Endothelial cell of umbilical vein (primary cell): ENCODE results near the gene TMEM178B. TPM values are rescaled to one million over a fixed set of nuclear protein-coding genes. Genes with fewer than 3 reads are reported as not detected.

Source experiments
- BruUV-seq: library from RNA; stranded (reverse); fragments of 400-500 nt; replicated peaks from 2 replicates; lab custom pipeline; 2021; lab: Mats Ljungman, UMichigan
- CTCF ChIA-PET: fragments of 300-600, 350-600 bp; sonication (Branson Sonifier 250); formaldehyde crosslinking; loops from one replicate; lab custom pipeline; 2021; ENCODE audit warnings: antibody characterized with exemption, inconsistent platforms; lab: Charles Lee
- POLR2A ChIA-PET: fragments of 300-600, 350-600 bp; sonication (Branson Sonifier 250); formaldehyde crosslinking; loops from one replicate; lab custom pipeline; 2021; ENCODE audit warnings: antibody characterized with exemption, inconsistent platforms; lab: Charles Lee
- DNase-seq: peaks from one replicate; pipeline ENCODE4 v3.0.0-alpha.2; 2011; ENCODE audit warnings: low read depth, low spot score
- FAIRE-seq: peaks from 2 replicates; lab custom pipeline; 2011; peaks lifted over from hg19 to GRCh38; lab: Jason Lieb, UNC
- H2AFZ ChIP-seq: 2 replicates; pipeline ENCODE4 v1.6.0; 2012; ENCODE audit warnings: low read depth, low read length, control low read depth, inconsistent platforms
- H3K27ac ChIP-seq: 2 replicates; pipeline ENCODE4 v1.5.1; 2011; ENCODE audit warnings: low read depth, mild to moderate bottlenecking, control low read depth, low read length, moderate library complexity; ENCODE audit not compliant: insufficient read depth
- H3K27me3 ChIP-seq, 2 experiments: 2 replicates each; pipeline versions ENCODE4 v1.6.0 to v1.6.1; 2011; ENCODE audit warnings: low read length in 2 of 2, mixed read lengths in 1 of 2; ENCODE audit not compliant: control insufficient read depth in 2 of 2, insufficient read depth in 2 of 2
- H3K36me3 ChIP-seq, 2 experiments: 2 replicates in 1 of 2; 3 replicates in 1 of 2; pipeline ENCODE4 v1.5.1; 2011; ENCODE audit warnings: low read length in 2 of 2, mild to moderate bottlenecking in 1 of 2, moderate library complexity in 1 of 2; ENCODE audit not compliant: control insufficient read depth in 2 of 2, insufficient read depth in 2 of 2; ENCODE audit errors: extremely low read depth in 1 of 2
- H3K4me1 ChIP-seq: 3 replicates; pipeline ENCODE4 v1.5.1; 2011; ENCODE audit warnings: mild to moderate bottlenecking, low read length; ENCODE audit not compliant: control insufficient read depth, insufficient read depth; ENCODE audit errors: extremely low read depth
- H3K4me2 ChIP-seq: 2 replicates; pipeline ENCODE4 v1.6.1; 2011; ENCODE audit warnings: low read length, control low read depth, mixed read lengths; ENCODE audit not compliant: insufficient read depth
- H3K4me3 ChIP-seq, 3 experiments: fragments of 200-600 bp in 1 of 3; sonication (generic), shearing (Covaris generic) in 1 of 3; replicated peaks in 1 of 3; 2 replicates each; pipeline ENCODE4 v1.5.1; 2011 to 2016; ENCODE audit warnings: control low read depth in 3 of 3, low read length in 3 of 3, mild to moderate bottlenecking in 2 of 3, inconsistent platforms in 1 of 3, low read depth in 1 of 3, moderate library complexity in 1 of 3; ENCODE audit not compliant: insufficient read depth in 1 of 3
- H3K79me2 ChIP-seq: 2 replicates; pipeline ENCODE4 v1.6.0; 2012; ENCODE audit warnings: low read length, inconsistent platforms; ENCODE audit not compliant: control insufficient read depth, insufficient read depth
- H3K9ac ChIP-seq: replicated peaks from 2 replicates; pipeline ENCODE3; 2011; ENCODE audit warnings: low read length, control low read depth; ENCODE audit not compliant: insufficient read depth; ENCODE audit errors: extremely low read depth
- H3K9me1 ChIP-seq: replicated peaks from 3 replicates; pipeline ENCODE4 v1.6.0; 2011; ENCODE audit warnings: mild to moderate bottlenecking, low read length; ENCODE audit not compliant: control insufficient read depth, insufficient read depth; ENCODE audit errors: extremely low read depth
- H3K9me3 ChIP-seq: replicated peaks from 2 replicates; pipeline ENCODE4 v1.5.1; 2012; ENCODE audit warnings: low read length, inconsistent platforms; ENCODE audit not compliant: control insufficient read depth, insufficient read depth
- H4K20me1 ChIP-seq: replicated peaks from 2 replicates; pipeline ENCODE3; 2011; ENCODE audit warnings: mild to moderate bottlenecking, low read length; ENCODE audit not compliant: control insufficient read depth, insufficient read depth; ENCODE audit errors: extremely low read depth
- EZH2 ChIP-seq: IDR thresholded peaks from 2 replicates; pipeline ENCODE4 v1.6.1; 2012; ENCODE audit warnings: borderline replicate concordance, low read depth, mild to moderate bottlenecking, moderate library complexity, low read length, inconsistent platforms; ENCODE audit not compliant: severe bottlenecking
- FOS ChIP-seq: IDR thresholded peaks from 2 replicates; pipeline ENCODE4 v1.6.1; 2011; ENCODE audit warnings: mild to moderate bottlenecking, low read length, moderate library complexity, borderline replicate concordance; ENCODE audit not compliant: insufficient read depth
- GATA2 ChIP-seq: IDR thresholded peaks from 2 replicates; pipeline ENCODE4 v1.7.0; 2011; ENCODE audit warnings: low read depth, mild to moderate bottlenecking, moderate library complexity, mixed read lengths, low read length; ENCODE audit not compliant: insufficient read length, insufficient read depth
- JUN ChIP-seq: IDR thresholded peaks from 2 replicates; pipeline ENCODE4 v1.6.1; 2011; ENCODE audit warnings: borderline replicate concordance, low read depth; ENCODE audit not compliant: insufficient read length, insufficient read depth
- MYC ChIP-seq: IDR thresholded peaks from one replicate; pipeline ENCODE4 v1.6.1; 2011; ENCODE audit warnings: mild to moderate bottlenecking, low read depth, low read length
- POLR2A ChIP-seq: IDR thresholded peaks from 2 replicates; pipeline ENCODE4 v1.6.1; 2012; ENCODE audit warnings: low read depth, mild to moderate bottlenecking, control low read depth, low read length
- POLR2AphosphoS5 ChIP-seq: IDR thresholded peaks from 2 replicates; pipeline ENCODE4 v1.6.1; 2012; ENCODE audit warnings: low read depth, mild to moderate bottlenecking, control low read depth, low read length, moderate library complexity; ENCODE audit not compliant: insufficient read depth
- dilution Hi-C: fragments of 300-500 bp; cut with MboI; formaldehyde crosslinking; loops from one replicate; pipeline ENCODE4 v1.15.0; 2019; ENCODE audit warnings: low sequenced_read_pairs; ENCODE audit not compliant: extremely low pct_ligation_motif_present
- intact Hi-C: fragments of 100-400 bp; cut with micrococcal nuclease; formaldehyde crosslinking; loops from one replicate; pipeline ENCODE4 v1.10.0; 2022
- polyA plus RNA-seq, 4 experiments: library from polyadenylated mRNA; depleted of rRNA in 3 of 4; stranded (reverse) in 3 of 4; unstranded in 1 of 4; fragments of >200 nt; gene quantifications; 2 replicates each; pipeline versions ENCODE4 v1.2.1 to v1.2.3, GENCODE V29; 2011 to 2012; ENCODE audit warnings: missing spikeins in 1 of 4
- total RNA-seq: library from RNA; stranded (reverse); gene quantifications from 2 replicates; pipeline ENCODE4 v1.2.3, GENCODE V29; 2021
- TF ChIP-seq, protein P1 (sequence below), 2 donors: IDR thresholded peaks; 1 replicate in 1 of 2; 2 replicates in 1 of 2; pipeline ENCODE4 v1.5.1; 2011; ENCODE audit warnings: low read length in 2 of 2, mild to moderate bottlenecking in 2 of 2, moderate library complexity in 2 of 2, control low read depth in 1 of 2, inconsistent platforms in 1 of 2, low read depth in 1 of 2; ENCODE audit not compliant: insufficient read depth in 1 of 2; ENCODE audit errors: extremely low read depth in 1 of 2
- TF ChIP-seq, protein P2 (sequence below): IDR thresholded peaks from 2 replicates; pipeline ENCODE4 v1.6.1; 2011; ENCODE audit not compliant: insufficient read depth, insufficient read length

Gene TMEM178B
- total and polyA plus RNA-seq, 2 donors (not counting 3 experiments of a cell fraction or from before 2014, with no cell fraction given): not detected

DNA sequence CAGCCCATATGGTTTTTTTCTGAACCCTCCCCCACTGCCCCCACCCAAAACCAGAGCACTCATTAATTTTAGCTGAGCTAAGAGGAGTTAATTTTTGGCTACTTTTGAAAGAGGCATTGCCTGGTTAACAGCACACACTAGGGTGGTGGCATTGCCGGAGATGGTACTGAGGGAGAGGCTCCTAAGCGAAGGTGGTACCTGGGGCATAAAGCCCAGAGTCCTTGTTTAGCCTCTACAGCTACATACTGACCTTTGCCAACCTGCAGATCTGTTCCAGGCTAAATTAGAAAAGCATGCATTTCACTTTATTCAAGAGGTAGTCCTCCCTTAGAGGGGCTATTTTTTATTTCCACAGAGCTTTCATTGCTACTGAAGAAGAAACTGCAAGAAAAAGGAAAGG, 304.5 kb downstream of the TMEM178B start:
- no peaks in the 10 kb centered on the region for H3K27me3 ChIP-seq
- H2AFZ ChIP-seq: no peak overlapping the region
- no peaks in the 10 kb centered on the region for H3K9me1 ChIP-seq
- DNase-seq (no peak), FAIRE-seq (no peak)
- H3K79me2 ChIP-seq: no peaks in the 10 kb centered on the region
- H4K20me1 ChIP-seq: no peaks in the 10 kb centered on the region
- ChIA-PET CTCF (no interaction called here), POLR2A (no interaction called here)
- intact Hi-C loops: no loop called here
- no peak overlapping the region for H3K4me3 ChIP-seq
- BruUV-seq: no TSS peak
- H3K27ac ChIP-seq: no peak overlapping the region
- no peak overlapping the region for H3K9ac ChIP-seq
- dilution Hi-C loops: no loop called here
- no peaks in the 10 kb centered on the region for H3K9me3 ChIP-seq
- no peaks in the 10 kb centered on the region for H3K36me3 ChIP-seq
- TF ChIP-seq GATA2 (no peak), JUN (no peak), EZH2 (no peak), FOS (no peak), POLR2AphosphoS5 (no peak), POLR2A (no peak), MYC (no peak)
- TF ChIP-seq, protein P1, sequence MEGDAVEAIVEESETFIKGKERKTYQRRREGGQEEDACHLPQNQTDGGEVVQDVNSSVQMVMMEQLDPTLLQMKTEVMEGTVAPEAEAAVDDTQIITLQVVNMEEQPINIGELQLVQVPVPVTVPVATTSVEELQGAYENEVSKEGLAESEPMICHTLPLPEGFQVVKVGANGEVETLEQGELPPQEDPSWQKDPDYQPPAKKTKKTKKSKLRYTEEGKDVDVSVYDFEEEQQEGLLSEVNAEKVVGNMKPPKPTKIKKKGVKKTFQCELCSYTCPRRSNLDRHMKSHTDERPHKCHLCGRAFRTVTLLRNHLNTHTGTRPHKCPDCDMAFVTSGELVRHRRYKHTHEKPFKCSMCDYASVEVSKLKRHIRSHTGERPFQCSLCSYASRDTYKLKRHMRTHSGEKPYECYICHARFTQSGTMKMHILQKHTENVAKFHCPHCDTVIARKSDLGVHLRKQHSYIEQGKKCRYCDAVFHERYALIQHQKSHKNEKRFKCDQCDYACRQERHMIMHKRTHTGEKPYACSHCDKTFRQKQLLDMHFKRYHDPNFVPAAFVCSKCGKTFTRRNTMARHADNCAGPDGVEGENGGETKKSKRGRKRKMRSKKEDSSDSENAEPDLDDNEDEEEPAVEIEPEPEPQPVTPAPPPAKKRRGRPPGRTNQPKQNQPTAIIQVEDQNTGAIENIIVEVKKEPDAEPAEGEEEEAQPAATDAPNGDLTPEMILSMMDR (IDR thresholded peaks at IDR 0.05; ENCODE audit: extremely low read depth in 1 of 2, insufficient read depth in 1 of 2, low read depth in 1 of 2, low read length in 2 of 2): no peak
- TF ChIP-seq, protein P2, sequence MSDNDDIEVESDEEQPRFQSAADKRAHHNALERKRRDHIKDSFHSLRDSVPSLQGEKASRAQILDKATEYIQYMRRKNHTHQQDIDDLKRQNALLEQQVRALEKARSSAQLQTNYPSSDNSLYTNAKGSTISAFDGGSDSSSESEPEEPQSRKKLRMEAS: no peak
- no peaks in the 10 kb centered on the region for H3K4me1 ChIP-seq
- no peak overlapping the region for H3K4me2 ChIP-seq
